HG03175 (cell line): ENCODE data around the gene FIBIN.
"Not testable (repeated sequence)": the region's sequence is repeated elsewhere in the genome, so short reads cannot be mapped to it uniquely, and the experiment has no call there.

ENCODE experiments used
- ATAC-seq: cut with Tn5 transposase; IDR thresholded peaks from one replicate; pipeline ENCODE4 v1.9.1; 2021; ENCODE audit warnings: mild to moderate bottlenecking, moderate library complexity; ENCODE audit not compliant: unreplicated experiment

The FIBIN gene

DNA sequence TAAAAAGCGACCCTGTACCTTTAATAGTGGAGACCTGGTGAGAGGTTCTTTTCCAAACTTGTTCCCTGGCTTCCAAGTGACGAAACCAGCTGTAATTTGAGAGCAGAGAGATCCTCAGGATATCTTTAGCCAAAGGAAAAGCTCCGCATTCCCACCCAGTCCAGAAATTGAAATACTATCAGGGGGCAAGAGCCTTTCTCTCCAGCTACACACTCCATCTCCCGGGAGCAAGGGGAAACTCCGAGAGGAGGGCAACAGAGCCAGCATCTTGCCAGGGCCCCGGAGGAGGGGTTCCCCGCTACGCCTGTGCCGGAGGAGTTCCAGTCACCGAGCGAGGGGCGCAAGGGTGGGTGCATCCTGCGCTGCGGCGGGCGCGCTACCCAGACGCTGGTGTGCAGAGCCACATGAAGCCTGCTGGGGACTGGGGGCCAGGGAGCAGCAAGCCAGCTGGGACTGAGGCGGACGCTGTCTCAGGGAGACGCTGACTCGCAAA lies at the start of gene FIBIN:
Gene FIBIN (plus strand): TSS at position 148 of the 493 bp plus-strand sequence. CDS start 415 bp downstream, outside the sequence.
- ATAC-seq: no peak

DNA sequence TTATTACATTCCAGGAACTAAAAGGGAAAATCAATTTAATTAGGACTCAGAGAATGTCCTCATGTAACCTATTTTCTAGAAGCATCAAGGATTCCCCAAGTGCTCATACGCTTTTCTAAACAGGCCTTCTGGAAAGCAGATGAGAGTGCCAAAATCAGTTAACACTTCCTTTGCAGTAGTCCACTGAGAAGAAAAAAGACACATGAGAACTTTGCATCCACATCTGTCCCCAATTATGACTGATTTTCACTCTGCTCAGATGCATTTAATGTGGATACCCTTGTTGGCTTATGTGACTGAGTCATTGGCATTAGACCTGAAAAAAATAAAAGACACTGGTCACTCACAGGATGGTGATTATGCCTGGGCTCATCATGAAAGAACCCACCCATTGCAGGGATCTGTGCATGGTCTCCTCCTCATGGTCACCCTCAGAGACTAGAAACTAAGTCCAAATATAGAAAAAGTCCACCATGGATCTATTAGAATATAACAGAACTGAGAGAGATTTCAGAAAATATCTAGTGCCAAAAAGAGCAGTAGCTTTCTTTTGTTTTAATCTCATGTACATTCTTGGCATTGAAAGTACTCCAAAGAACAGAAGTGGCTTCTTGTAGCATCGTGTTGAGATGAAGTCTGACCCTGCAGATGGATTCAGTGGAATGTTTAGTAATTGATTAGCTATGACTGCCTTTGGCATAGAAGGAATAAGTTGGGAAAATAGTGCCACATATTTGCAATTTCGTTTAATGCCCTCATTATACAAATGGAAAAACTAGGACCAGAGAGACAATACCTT lies 48.8 kb upstream of the FIBIN start:
- ATAC-seq: no peak

DNA sequence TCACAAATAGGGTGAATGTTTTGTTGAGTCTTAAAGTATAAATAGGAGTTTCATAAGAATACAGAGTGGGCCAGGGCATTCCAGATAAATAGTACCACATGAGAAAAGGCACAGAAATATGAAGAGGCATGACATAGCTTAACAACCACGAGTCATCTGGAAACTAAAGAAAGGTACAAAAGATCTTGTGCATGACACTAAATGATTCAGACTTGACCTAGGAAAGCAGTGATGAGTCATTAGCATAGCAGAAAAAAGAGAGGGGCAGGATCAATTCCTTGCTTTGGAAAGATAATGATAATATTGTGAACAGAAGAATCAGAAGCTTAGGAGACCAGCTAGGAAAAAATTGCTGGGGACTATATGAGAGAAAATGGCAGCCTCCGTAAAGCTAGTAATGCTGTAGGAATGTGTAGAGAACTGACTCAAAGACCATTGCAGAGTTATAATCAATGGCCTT lies 47.6 kb upstream of the FIBIN start:
- ATAC-seq: no peak

DNA sequence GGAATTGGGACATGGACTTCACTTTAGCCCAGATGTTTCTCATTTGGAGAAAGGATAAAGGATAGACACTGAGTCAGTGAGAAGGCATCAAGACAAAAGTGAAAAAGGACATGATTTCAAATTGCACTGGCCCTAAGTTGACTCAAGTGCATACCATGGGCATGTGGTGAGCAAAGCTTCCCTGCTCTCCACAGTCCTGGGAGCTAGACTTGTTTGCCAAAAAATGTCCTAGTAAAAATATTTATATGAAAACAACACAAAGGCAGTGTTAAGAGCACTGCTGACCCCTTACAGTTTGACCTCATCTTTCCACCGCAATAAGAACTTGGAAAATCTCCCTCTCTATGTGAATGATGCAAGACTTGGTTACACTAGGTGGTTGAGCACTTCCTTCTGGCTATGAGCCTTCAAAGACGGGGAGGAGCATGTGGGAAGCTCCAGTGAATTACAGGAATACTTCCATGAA lies 46.5 kb upstream of the FIBIN start:
- no peak for ATAC-seq

DNA sequence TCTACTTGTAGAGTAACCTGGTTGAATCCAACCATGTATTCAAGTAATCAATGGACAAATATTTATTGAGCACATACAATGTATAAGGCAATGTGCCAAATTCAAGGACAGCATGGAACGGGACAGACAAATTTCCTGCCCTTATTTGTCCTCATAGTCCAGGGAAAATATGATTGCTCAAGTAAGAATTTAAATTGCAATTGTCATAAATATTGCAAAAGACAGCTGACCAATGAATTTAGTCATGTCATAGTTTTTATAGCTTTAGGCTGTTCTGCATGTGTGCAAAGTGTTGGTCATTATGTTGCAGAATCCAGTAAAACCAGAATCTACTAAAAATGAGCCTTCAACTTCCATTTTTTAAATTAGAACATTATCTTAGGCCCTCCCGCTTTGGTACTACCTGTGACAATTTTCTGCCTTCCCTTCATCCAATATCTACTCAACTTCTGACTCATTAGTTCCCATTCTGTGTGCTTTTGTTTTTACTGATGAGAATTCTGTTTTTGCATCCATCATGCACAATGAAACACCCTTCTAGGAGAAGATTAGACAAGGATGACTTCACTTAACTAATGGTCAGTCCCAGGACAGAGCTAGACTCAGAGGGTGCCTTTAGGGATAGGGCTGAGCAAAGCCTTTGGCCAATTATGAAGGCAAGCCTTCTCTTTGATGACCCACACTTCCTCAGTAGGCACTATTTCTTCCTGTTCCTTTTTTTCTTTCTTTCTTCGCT lies 45.8 kb upstream of the FIBIN start:
- ATAC-seq: no peak

DNA sequence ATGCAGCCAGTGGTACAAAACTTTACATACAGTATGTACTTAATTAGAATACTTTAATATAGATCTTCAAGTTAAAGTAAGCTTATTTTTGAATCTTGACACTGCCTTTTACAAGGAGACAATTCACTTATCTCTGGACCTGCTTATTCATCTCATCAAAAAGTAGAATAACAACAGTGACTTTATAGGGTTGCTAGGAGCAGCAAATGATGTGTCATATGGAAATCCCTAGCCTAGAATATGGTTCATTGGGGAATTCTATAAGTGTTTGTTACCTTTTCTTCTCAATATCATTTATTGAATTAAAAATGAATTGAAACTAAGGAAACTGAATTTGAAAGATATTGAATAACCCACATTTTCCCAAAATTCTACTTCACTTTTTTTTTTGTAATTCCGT lies 45.0 kb upstream of the FIBIN start:
- ATAC-seq: no peak

DNA sequence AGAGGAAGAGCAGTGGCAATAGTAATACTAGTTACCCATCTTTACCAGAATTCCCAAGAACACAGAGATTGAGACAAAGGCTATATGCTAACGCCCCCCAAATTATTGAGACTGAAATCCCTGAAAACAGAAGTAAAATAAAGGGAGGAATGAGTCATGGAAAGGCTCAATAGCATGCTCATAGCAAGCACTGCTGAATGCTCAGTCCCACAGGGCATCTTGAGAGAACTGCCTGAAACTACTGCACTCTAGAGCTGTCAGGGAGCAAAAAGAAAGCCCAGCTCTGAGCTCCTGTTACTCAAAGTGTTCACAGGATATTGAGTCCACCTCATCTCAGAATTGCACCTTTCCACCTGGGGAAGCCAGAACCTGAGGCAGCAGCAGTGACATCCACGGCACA lies 44.1 kb upstream of the FIBIN start:
- no peak for ATAC-seq

DNA sequence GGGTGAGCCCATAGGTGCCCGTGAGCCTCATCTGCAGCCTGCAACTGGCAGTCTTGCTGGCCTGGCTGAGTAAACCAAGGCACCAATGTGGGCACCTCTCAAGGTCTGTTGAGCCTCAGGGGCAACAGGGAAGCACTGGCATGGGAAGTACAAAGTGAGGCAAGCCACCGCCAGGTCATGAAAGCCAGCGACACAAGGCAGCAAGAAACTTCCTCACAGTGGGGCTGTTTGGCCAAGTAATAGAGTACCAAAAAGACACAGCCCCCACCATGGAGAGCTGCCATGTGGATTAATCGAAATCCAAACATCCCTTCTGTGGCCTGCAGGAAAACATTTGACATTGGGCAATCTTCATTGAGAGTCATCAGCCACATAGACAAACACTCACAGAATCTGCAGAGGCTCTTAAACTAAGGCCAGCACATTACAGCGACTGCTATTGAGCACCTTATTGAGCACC lies 43.6 kb upstream of the FIBIN start:
- ATAC-seq: no peak

DNA sequence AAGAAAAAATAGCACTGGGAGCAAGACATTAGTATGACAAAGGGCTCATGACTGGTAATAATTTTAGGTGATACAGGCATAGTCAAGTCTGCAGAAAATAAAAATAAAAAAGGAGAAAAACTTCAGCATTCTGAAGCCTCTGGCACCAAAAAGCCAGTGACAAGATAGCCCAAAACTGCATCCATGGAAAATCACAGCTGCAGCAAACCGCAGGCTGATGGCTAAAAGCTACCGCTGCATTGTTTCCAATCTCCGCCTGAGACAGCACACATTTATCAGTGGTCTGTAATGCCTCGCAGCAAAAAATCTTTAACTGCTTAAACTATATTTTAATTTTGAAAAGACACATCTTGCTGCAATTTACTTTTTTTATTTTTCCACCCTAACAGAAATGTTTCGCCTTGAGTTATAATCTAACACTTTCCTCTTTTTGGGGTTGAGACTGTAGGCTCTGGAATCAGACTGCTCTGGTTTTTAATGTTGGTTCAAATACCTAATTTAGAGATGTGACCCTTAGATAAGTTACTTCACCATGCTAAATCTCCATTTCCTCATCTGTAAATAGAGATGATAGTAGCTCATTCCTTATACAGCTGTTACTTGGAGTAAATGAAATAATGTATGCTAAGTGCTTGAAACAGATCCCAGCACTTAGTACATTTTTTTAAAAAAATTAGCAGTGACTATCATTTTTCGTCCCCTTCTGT lies 42.0 kb upstream of the FIBIN start:
- ATAC-seq: no peak

DNA sequence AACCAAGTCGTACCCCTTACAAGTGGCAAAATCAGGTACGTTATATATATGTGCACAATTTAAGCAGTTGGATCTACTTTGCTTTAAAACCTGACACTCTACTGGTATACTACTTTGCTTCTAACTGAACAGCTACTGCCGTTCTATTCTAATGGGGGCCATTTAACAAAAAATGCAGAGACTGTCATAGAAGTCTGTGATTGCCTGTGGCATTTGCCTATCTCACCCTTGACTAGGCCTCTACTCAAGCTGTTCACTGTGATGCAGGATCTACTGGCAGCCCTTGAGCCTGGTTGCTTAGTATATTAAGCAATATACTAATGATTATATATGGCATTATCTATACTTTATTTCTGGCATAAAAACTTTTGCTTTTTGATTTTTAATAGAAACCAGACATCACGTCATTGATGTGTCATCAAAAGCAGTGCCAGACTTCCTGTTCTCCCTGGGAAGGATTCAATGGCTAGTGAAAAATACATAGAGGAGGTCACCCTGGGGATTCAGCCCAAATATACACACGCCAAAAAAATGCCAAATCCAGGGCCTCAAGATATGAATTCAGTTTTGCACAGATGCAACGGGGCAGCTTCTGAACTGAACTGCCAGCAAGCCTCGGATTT lies 40.0 kb upstream of the FIBIN start:
- ATAC-seq: no peak

DNA sequence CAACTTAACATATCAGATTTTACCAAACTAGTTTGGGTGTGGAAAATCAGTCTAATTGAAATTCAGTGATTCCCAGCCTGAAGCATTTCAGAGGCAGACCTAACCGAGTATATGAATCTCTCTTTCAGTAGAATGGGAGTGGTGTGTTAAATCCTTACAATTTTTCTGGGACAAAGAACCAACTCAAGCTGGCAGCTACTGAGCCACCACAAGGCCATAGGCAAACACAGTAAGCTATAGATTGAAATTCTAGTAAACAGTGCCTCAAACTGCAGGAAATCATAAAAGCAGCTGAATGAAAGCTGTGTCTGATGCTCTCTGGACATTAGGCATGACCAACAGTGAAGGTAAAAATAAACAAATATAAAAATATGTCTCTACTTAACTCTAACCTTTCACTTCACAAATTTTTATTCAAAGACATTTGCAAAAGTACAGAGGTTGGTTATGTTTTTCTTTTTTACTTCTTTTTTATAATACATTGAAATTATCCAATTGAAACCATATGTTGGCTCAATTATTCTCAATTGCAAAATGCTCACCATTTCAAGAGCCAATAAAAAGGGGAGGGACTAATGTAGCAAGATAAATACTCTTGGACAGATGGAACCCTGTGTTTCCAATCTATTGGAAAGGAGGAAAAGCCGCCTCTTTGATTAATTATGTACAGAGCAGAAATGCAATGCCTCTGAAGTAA lies 35.8 kb upstream of the FIBIN start:
- ATAC-seq: no peak

DNA sequence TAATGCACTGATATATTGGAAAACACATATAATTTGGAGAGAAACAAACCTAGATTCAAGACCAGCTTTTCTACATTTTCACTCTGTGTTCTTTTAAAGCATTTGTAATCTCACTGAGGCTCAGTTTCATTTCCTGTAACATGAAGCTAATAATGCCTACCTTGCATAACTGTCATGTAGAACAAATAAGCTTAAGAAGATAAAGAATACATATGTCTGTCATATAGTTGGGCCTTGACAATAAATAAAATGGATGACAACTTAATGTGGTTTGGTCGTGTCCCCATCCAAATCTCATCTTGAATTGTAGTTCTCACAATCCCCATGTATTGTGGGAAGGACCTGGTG lies 35.2 kb upstream of the FIBIN start:
- ATAC-seq: no peak

DNA sequence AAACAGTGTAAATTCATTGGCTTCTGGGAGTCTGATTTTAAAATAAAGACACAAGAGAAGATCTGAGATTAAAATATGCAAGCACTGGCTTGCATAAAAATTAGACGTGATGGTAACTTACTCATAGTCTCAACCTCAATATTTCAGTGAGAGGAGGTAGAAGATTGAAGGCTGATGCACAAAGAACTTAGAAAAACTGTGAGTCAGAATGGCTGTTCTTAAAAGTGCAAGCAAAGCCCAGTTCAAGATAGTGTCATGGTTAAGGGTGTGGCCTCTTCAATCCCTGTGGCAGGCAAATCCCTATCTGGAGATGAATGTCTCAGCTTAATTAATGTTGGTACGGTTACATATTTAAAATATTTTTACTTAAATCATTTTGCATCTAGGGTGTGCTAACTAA lies 33.6 kb upstream of the FIBIN start:
- ATAC-seq: no peak

DNA sequence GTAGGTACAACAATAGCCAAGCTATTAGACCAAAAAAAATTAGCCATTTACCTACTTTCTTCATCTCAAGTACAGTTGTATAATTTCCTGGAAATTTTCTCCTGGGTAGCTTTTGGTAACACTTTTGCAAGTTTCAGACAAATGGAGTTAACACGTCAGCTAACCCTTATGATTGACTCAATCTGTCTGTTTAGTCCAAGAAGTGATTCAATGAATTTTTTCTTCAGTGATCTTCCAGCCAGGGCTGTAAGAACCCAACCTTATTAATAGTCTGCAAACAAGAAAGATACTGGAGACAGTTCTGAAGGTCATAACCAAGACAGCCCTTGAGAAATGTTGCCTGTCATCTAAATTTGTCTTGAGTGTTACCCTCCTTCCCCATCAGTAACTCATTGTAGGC lies 30.1 kb upstream of the FIBIN start:
- ATAC-seq: no peak

DNA sequence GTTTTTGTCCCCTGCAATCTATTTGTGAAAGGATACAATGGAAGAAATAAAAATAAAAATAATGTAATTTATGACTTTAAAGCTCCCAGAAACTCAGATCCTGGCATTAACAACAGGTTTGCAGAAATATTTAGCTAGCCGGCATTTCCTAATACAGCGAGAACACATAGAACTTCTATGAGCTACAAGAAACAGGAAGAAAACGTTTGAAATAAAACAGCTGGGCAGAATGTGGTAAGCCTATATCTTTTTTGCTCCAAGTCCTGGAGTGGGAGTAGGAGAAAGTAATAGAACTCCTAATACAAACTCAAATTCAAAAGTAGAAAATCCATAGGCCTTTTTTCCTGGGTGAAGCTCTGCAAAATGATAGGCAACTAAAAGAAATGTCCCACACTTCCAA lies 29.6 kb upstream of the FIBIN start:
- ATAC-seq: no peak

DNA sequence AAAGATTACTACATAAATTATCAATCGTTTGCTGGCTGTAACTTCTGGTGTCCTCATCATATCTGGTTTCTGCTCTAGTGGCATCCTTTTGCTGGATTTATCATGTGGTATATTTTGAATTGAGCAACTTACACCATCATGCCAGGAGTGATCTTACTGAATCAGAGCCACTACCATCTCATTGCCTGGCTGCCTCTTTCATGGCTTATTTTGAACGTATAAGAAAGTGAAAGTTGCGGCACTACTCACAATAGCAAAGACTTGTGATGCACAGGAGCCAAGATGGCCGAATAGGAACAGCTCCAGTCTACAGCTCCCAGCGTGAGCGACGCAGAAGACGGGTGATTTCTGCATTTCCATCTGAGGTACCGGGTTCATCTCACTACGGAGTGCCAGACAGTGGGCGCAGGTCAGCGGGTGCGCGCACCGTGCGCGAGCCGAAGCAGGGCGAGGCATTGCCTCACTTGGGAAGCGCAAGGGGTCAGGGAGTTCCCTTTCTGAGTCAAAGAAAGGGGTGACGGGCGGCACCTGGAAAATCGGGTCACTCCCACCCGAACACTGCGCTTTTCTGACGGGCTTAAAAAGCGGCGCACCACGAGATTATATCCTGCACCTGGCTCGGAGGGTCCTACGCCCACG lies 28.9 kb upstream of the FIBIN start:
- ATAC-seq: not testable (repeated sequence)

DNA sequence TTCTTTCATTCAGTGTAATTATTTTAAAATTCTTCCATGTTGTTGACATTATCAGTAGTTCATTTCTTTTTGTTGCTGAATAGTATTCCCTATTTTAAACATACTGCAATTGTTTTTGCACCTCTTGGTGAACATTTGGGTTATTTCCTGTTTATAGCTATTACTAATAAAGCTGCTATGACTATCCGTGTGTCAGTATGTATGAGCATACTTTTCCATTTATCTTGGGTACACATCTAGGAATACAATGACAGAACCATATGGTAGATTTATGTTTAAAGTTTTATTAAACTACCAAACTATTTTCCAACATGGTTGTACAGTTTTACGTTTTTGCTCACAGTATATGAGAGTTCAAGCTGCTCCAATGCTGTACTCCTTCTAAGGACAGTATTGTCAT lies 22.0 kb upstream of the FIBIN start:
- ATAC-seq: no peak

DNA sequence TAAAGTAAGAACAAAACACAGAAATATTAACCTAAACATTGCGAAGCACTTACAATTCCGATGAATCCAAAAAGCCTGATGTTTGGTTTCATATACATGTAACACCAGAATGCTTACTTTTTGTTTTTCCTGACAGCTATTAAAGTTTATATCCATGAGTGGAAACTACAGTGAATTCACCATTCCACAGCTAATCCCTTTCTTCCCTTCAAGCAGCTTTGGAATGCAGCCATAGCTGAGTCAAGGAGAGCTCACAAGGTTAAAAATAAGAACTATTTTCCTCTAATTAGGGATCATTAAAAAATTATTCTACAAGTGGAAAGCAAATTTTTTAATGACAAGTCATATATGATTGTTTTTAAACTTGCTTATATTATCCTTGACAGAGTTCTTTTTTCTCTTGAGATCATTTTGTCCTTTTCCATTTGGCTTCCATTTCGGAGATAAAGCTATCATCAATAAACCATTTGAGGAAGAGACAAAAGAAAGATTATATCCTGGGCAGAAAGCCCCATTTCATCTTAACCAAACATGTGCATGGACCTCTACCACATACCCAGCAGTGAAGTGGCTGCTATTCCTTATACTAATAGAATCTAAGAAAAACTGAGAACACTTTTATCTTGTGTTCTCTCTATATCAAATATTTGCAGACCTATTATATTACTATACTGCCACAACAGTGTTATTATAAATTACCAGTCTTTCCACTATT lies 19.7 kb upstream of the FIBIN start:
- no peak for ATAC-seq

DNA sequence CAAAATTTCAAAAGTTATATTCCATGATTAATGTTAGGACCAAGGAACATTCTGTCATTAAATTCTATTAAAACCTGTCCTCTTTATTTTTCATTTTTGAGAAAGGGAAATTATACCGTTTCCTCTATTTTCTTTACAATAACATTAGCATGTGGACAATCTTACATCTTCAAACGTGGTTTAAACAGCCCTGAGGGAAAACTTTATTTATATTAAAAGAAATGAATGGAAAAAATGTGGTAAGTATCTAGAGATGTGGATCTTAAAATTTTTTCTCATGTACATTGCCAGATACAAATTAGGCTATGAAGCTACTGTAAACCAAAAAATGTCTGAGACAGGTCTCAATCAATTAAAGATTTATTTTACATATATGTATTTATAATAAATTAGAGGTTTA lies 18.9 kb upstream of the FIBIN start:
- ATAC-seq: no peak
